HCT116 (cell line): ENCODE measurements around the gene NAGA. TPM values are rescaled to one million over a fixed set of nuclear protein-coding genes. Genes with fewer than 3 reads are reported as not detected.

ENCODE experiments used
- EZH2phosphoT487 ChIP-seq: fragments of 200-600 bp; IDR thresholded peaks from 2 replicates; pipeline ENCODE4 v1.6.1; 2018; ENCODE audit warnings: antibody characterized with exemption, borderline replicate concordance
- RAD21 ChIP-seq: IDR thresholded peaks from 2 replicates; pipeline ENCODE4 v1.6.1; 2012; ENCODE audit warnings: low read depth, mild to moderate bottlenecking
- SRF ChIP-seq: IDR thresholded peaks from 2 replicates; pipeline ENCODE4 v1.6.1; 2012; ENCODE audit warnings: low read depth
- total RNA-seq: library from RNA; stranded (reverse); gene quantifications from one replicate; pipeline ENCODE4 v1.2.1, GENCODE V29; 2021; ENCODE audit not compliant: unreplicated experiment
- TF ChIP-seq, protein P1 (sequence below): IDR thresholded peaks from 2 replicates; pipeline ENCODE4 v1.6.1; 2012

The NAGA gene
- total RNA-seq, 1 experiment from 2014 or later, result 21.2 TPM

DNA sequence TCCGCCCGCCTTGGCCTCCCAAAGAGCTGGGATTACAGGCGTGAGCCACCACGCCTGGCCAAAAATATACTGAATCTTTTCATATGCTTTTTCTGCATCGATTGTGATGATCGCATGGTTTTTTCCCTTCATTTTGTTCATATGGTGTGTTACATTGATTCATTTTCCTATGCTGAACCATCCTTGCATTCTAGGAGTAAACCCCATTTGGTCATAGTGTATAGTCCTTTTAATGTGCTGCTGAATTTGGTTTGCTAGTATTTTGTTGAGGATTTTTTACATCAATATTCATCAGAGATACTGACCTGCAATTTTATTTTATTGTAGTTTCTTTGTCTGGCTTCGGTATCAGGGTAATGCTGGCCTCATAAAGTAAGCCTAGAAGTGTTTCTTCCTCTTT lies 59.8 kb downstream of the NAGA start (continued):
- TF ChIP-seq, protein P1, sequence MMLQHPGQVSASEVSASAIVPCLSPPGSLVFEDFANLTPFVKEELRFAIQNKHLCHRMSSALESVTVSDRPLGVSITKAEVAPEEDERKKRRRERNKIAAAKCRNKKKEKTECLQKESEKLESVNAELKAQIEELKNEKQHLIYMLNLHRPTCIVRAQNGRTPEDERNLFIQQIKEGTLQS, result no peak
- TF ChIP-seq EZH2phosphoT487 (no peak), RAD21 (no peak), SRF (no peak)

Other genes with a start within 250 kb of the NAGA start
- gene SREBF2, start 237.7 kb downstream of the NAGA start, total RNA-seq, result 129 TPM
- 13.9 TPM for gene SHISA8, start 155.7 kb downstream of the NAGA start, total RNA-seq
- 3.7 TPM for gene TNFRSF13C, start 144.0 kb downstream of the NAGA start, total RNA-seq
- gene CENPM, start 123.7 kb downstream of the NAGA start, total RNA-seq, result 44.7 TPM
- 9.3 TPM for gene SEPTIN3, start 101.4 kb downstream of the NAGA start, total RNA-seq
- gene WBP2NL, start 72.0 kb downstream of the NAGA start, total RNA-seq, result not detected
- 0.22 TPM for gene PHETA2, start 3.4 kb upstream of the NAGA start, total RNA-seq
- 51.9 TPM for gene SMDT1, start 8.9 kb upstream of the NAGA start, total RNA-seq
- gene NDUFA6, start 20.0 kb upstream of the NAGA start, total RNA-seq, result 80.5 TPM
- gene CYP2D6, start 60.0 kb upstream of the NAGA start, total RNA-seq, result 1.9 TPM
- gene TCF20, start 199.8 kb upstream of the NAGA start, total RNA-seq, result 66.7 TPM